Mesodermal cell (in vitro differentiated cells): ENCODE results near the gene SLCO3A1.
A peak's percentile ranks its signal among the peaks of the same experiment; 100 is the strongest.

ENCODE experiments used
- H3K27ac ChIP-seq: 2 replicates; pipeline ENCODE4 v1.7.0; 2013; ENCODE audit warnings: mild to moderate bottlenecking, low read depth, low read length, moderate library complexity; ENCODE audit not compliant: severe bottlenecking
- H3K36me3 ChIP-seq: 2 replicates; pipeline ENCODE4 v1.7.1; 2013; ENCODE audit warnings: mild to moderate bottlenecking, low read length, moderate library complexity; ENCODE audit not compliant: control insufficient read depth, insufficient read depth
- H3K4me1 ChIP-seq: one replicate; pipeline ENCODE4 v1.7.1; 2013; ENCODE audit warnings: mild to moderate bottlenecking, low read length; ENCODE audit not compliant: insufficient read depth, control insufficient read depth, poor library complexity, severe bottlenecking
- H3K4me3 ChIP-seq: 2 replicates; pipeline ENCODE4 v1.7.0; 2013; ENCODE audit warnings: low read length, control low read depth, mild to moderate bottlenecking; ENCODE audit not compliant: insufficient read depth, poor library complexity, severe bottlenecking; ENCODE audit errors: extremely low read depth
- H3K9me3 ChIP-seq: 2 replicates; pipeline ENCODE4 v1.7.1; 2013; ENCODE audit warnings: mild to moderate bottlenecking, low read length, moderate library complexity; ENCODE audit not compliant: control insufficient read depth
- WGBS, 2 experiments: methylation state at CpG; one replicate each; pipeline ENCODE4 v1.1.5; 2013; ENCODE audit warnings: missing lambda C conversion rate in 2 of 2; ENCODE audit not compliant: insufficient coverage in 2 of 2; 5-methylcytosine and 5-hydroxymethylcytosine counted together

Gene SLCO3A1

DNA sequence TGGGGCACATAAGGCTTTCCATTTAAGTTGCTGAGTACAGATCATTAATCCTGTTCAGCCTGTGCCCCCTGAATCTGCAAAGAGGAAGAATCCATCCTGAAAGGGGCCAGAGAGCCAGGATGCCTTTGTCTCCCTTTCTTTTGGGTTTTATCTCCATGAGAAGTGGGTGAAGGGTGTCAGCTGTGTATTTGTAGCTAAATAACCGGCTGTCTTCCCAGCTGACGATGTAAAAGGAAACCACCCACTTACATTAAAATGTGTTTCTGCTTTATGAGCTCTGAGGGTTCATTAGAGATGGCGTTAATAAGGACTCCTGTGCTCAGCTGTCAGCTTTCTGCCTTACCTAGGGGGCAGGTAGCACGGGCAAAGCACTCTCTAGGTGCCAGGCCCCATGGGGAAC, 83.4 kb downstream of the SLCO3A1 start:
- Histone ChIP-seq H3K4me3 (no peak overlapping the region), H3K27ac (no peak overlapping the region), H3K4me1 (no peaks in the 10 kb centered on the region), H3K36me3 (no peaks in the 10 kb centered on the region), H3K9me3 (peaks cover 4% of the 10 kb centered on the region)
- 79 to 100% methylated on average over 1 to 2 of the region's 4 CpGs for WGBS, 2 experiments

- H3K4me1 ChIP-seq, result peaks cover 8% of the 10 kb centered on the region
- peaks cover 4% of the 10 kb centered on the region for H3K9me3 ChIP-seq
- H3K27ac ChIP-seq, result no peak overlapping the region
- H3K36me3 ChIP-seq, result no peaks in the 10 kb centered on the region
- 100% methylated on average over 1 of the region's 3 CpGs; no CpG with 5 or more reads in 1 of the 2 experiments for WGBS, 2 experiments
- H3K4me3 ChIP-seq, result no peak overlapping the region
These were observed 84.6 kb downstream of the SLCO3A1 start for GRCh38 chr15:91938136-91938535.

DNA sequence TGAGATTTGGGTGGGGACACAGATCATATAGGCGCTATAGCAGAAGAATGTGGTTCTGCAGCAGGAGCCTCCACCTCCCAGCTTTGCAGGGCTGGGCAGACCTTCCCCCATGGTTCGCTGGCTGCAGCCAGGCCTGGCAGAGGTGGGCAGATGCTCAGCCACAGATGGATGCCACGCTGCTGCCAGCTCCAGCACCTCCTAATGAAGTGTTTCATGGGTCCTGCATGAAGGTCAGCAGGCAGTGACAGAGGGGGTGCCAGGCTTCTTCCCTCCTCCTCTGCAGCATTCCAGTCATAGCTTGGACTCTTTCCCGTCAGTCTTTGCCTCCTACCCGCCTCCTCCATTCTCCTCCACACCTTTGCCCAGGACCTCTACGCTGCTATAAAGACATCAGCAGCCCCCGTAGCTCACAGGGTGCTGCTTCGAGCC, 85.9 kb downstream of the SLCO3A1 start:
- no peak overlapping the region for H3K4me3 ChIP-seq
- H3K27ac ChIP-seq, result no peak overlapping the region
- no peaks in the 10 kb centered on the region for H3K36me3 ChIP-seq
- H3K9me3 ChIP-seq, result peaks cover under 1% of the 10 kb centered on the region
- peaks cover 8% of the 10 kb centered on the region for H3K4me1 ChIP-seq
- WGBS, 2 experiments, result 83 to 88% methylated on average over 7 to 8 of the region's 8 CpGs

DNA sequence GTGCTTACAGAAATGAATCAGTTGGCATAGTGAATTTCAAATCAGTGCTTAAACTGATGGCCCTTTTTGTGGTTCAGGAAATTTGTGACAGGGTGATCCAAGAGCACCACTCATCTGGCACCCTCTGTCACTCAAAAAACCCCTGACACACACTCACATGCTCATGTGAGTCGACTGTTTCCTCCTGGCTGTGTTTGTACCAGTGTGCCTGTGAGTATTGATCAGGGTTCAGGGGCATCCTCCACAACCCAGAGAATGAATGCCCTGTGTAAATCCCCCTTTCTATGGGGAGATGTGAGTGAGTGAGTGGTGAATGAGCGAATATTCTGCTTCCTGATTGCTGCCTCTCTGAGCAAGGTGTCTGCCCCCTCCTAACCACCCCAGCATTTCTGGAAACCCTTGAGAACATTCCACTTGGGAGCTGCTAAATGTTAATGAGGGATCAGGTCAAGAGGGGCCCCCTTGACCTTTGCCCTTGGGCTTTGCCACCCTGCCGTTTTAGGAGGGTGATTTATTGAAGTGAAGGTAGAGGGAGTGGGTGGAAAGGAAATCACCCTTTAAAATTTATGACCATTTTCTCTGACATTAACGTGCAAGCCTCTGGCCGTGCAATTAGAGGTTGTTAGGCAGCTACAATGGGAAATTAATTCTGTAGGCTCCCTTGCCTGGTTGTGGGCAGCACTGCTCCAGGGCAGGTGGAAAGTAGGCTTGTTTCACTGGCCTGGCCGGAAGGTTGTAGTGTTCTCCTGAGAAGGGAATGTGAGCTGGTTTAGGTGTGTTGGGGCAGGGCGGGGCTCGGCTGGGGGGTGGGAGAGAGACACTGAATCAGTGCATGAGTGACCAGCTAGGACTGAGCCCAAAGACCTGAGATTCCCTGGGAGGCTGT, 87.2 kb downstream of the SLCO3A1 start:
- H3K36me3 ChIP-seq, result no peaks in the 10 kb centered on the region
- 67 to 73% methylated on average over 3 of the region's 8 CpGs for WGBS, 2 experiments
- no peaks in the 10 kb centered on the region for H3K9me3 ChIP-seq
- H3K4me3 ChIP-seq, result no peak overlapping the region
- no peak overlapping the region for H3K27ac ChIP-seq
- H3K4me1 ChIP-seq, result peaks cover 8% of the 10 kb centered on the region

- no peaks in the 10 kb centered on the region for H3K36me3 ChIP-seq
- 82 to 87% methylated on average over 3 of the region's 9 CpGs for WGBS, 2 experiments
- no peak overlapping the region for H3K27ac ChIP-seq
- H3K4me1 ChIP-seq, result peaks cover 14% of the 10 kb centered on the region
- no peak overlapping the region for H3K4me3 ChIP-seq
- H3K9me3 ChIP-seq, result no peaks in the 10 kb centered on the region
These were observed 88.6 kb downstream of the SLCO3A1 start for GRCh38 chr15:91941871-91942658.

DNA sequence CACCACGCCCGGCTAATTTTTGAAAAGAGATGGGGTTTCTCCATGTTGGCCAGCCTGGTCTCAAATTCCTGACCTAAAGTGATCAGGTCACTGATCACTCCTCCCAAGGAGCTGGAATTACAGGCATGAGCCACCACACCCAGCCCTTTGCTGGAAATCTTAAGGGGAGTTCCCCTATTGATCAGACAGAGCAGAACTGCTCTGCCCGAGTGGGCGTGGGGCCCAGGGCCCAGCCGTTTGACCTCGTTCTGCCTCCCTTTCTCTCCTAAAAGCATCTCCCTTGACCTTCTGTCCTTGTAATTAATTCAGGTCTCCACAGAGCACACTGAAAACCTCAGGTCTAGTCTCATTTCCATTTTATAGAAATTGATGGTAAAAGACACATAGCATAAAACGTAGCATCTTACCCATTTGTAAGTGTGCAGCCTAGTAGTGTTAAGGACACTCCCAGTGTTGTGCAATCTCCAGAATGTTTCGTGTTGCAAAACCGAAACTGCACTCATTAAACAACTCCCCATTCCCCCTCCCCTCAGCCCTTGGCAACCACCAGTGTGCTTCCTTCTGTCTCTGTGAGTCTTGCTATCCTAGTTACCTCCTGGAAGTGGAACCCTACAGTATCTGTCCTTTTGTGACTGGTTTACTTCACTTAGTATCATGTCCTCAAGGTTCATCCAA, 89.3 kb downstream of the SLCO3A1 start:
- H3K36me3 ChIP-seq, result no peaks in the 10 kb centered on the region
- no peak overlapping the region for H3K27ac ChIP-seq
- no peak overlapping the region for H3K4me3 ChIP-seq
- 97 to 100% methylated on average over 1 to 7 of the region's 9 CpGs for WGBS, 2 experiments
- peaks cover 22% of the 10 kb centered on the region for H3K4me1 ChIP-seq
- H3K9me3 ChIP-seq, result no peaks in the 10 kb centered on the region

DNA sequence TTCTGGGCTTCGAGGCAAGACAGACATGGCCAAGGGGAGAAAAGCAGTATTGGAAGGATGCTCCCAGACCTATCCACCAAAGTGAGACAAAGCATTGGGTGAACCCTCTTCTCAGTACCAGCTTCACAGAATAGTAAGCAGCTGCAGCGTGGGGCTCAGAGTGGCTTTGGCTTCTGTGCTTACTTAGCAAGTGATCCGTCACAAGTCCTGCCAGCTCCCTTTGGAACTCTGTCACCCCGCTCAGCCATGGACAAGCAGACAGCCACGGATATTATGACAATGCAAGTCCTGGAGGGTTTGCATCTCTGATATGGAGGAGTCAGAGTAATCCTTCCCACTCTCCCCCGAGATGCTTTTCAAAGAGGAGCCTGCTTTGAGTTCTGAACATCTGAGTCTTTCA, 90.8 kb downstream of the SLCO3A1 start:
- Histone ChIP-seq H3K9me3 (no peaks in the 10 kb centered on the region), H3K36me3 (no peaks in the 10 kb centered on the region), H3K4me3 (no peak overlapping the region), H3K27ac (no peak overlapping the region), H3K4me1 (peaks cover 35% of the 10 kb centered on the region)
- WGBS, 2 experiments, result 74 to 100% methylated on average over 1 to 2 of the region's 6 CpGs

GRCh38 chr15:91945385-91945784, 91.9 kb downstream of the SLCO3A1 start:
- H3K4me1 ChIP-seq, result peaks cover 38% of the 10 kb centered on the region
- WGBS, 2 experiments, result 90 to 97% methylated on average over 3 to 6 of the region's 6 CpGs
- no peak overlapping the region for H3K27ac ChIP-seq
- no peaks in the 10 kb centered on the region for H3K9me3 ChIP-seq
- no peak overlapping the region for H3K4me3 ChIP-seq
- no peaks in the 10 kb centered on the region for H3K36me3 ChIP-seq

- no peaks in the 10 kb centered on the region for H3K36me3 ChIP-seq
- 69 to 73% methylated on average over 5 to 6 of the region's 6 CpGs for WGBS, 2 experiments
- H3K27ac ChIP-seq, result no peak overlapping the region
- H3K9me3 ChIP-seq, result no peaks in the 10 kb centered on the region
- H3K4me3 ChIP-seq, result no peak overlapping the region
- peaks cover 42% of the 10 kb centered on the region for H3K4me1 ChIP-seq
These were observed 92.6 kb downstream of the SLCO3A1 start for GRCh38 chr15:91946075-91946474.

- 89 to 90% methylated on average over 13 of the region's 16 CpGs for WGBS, 2 experiments
- H3K4me1 ChIP-seq, result peaks cover 42% of the 10 kb centered on the region
These were observed 93.2 kb downstream of the SLCO3A1 start for GRCh38 chr15:91946581-91947292.

More at GRCh38 chr15:91946581-91947292, 93.2 kb downstream of the SLCO3A1 start:
- Histone ChIP-seq H3K9me3 (no peaks in the 10 kb centered on the region), H3K4me3 (no peak overlapping the region), H3K27ac (peak overlapping the region; percentile 59), H3K36me3 (no peaks in the 10 kb centered on the region)
